GM13977 (cell line): ENCODE results near the gene NOX1.
"Not testable (repeated sequence)": the region's sequence is repeated elsewhere in the genome, so short reads cannot be mapped to it uniquely, and the experiment has no call there.

ENCODE experiments used
- DNase-seq: peaks from one replicate; pipeline ENCODE4 v3.0.0; 2012; ENCODE audit warnings: low spot score
- in situ Hi-C: fragments of 300-500 bp; cut with MboI; formaldehyde crosslinking; loops from one replicate; pipeline ENCODE4 v1.12.0; 2022; ENCODE audit warnings: low sequenced_read_pairs, low pct_unique_long_range_greater_than_20kb, mixed read lengths, inconsistent platforms; ENCODE audit not compliant: unreplicated experiment
- TF ChIP-seq, protein P1 (sequence below): IDR thresholded peaks from 2 replicates; pipeline ENCODE4 v1.5.1; 2012; ENCODE audit warnings: mild to moderate bottlenecking, control low read depth; ENCODE audit not compliant: insufficient read depth; ENCODE audit errors: extremely low read depth, missing control alignments

NOX1 gene

DNA sequence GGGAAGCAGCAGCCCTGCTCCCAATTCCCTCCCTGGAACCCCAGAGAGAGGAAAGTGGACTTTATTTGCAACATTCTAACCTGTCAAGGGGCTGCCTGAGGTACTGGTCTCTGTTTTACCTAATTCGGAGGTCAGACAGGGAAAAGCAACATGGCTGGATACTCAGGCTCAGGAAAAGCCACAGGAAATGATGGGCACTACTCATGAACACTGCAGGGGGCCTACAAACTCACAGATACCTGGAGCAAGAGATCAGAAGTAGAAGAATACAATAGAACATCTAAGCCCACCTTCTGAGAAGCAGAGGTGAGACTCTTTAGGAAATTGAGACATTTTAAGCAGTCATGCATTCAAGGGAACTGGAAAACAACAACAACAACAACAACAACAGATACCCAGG lies 69.4 kb downstream of the NOX1 start:
- in situ Hi-C loops: no loop called here
- no peak for DNase-seq
- TF ChIP-seq, protein P1, sequence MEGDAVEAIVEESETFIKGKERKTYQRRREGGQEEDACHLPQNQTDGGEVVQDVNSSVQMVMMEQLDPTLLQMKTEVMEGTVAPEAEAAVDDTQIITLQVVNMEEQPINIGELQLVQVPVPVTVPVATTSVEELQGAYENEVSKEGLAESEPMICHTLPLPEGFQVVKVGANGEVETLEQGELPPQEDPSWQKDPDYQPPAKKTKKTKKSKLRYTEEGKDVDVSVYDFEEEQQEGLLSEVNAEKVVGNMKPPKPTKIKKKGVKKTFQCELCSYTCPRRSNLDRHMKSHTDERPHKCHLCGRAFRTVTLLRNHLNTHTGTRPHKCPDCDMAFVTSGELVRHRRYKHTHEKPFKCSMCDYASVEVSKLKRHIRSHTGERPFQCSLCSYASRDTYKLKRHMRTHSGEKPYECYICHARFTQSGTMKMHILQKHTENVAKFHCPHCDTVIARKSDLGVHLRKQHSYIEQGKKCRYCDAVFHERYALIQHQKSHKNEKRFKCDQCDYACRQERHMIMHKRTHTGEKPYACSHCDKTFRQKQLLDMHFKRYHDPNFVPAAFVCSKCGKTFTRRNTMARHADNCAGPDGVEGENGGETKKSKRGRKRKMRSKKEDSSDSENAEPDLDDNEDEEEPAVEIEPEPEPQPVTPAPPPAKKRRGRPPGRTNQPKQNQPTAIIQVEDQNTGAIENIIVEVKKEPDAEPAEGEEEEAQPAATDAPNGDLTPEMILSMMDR: no peak

DNA sequence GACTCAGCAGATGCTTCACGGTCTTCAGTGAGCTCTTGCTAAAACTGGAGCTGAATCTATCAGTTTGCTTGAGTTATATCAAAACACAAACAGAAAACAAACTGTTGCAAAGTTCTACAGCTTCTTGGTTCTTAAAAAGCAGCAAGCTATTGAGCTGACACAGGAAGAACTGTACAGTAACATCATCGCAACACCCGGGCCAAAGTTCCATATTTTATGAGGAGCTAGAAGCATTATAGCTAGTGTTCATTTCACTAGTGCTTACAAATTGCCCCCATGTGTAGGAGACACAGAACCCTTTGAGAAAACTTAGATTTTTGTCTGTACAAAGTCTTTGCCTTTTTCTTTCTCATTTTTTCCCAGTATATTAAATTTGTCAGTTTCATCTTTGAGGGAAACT lies 71.3 kb downstream of the NOX1 start:
- TF ChIP-seq, protein P1: no peak
- in situ Hi-C loops: no loop called here
- DNase-seq: no peak

DNA sequence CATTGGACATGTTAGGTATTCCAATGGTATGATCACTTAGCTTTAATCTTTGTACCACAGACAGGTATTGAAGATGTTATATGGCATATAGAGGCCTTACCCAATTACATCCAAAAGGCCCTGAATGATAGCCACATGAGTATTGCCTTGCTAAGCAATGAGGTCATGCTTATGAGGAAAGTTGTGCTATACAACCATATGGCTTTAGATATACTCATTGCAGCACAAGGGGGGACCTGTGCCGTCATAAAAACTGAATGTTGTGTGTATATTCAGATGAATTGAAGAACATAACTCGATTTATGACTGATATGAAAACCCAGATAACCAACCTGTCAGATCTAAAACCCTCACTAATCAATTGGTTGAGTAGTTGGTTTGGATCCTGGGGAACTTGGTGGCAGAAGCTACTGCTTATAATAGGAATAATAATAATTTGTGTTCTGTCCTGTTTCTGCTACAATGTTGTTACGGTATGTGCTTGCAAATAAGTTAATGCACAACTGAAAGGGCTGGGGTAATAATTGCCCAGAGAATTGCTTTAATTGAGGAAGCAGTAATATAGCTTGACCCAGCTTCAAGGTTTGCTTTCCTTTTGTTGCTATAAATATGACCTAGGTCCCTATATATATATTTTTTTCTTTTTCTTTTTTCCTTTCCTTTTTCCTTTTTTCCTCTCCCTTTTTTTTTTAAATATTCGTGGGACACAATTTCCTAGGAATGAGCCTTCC lies 75.5 kb downstream of the NOX1 start:
- TF ChIP-seq, protein P1: no peak
- DNase-seq: no peak
- in situ Hi-C loops: no loop called here

DNA sequence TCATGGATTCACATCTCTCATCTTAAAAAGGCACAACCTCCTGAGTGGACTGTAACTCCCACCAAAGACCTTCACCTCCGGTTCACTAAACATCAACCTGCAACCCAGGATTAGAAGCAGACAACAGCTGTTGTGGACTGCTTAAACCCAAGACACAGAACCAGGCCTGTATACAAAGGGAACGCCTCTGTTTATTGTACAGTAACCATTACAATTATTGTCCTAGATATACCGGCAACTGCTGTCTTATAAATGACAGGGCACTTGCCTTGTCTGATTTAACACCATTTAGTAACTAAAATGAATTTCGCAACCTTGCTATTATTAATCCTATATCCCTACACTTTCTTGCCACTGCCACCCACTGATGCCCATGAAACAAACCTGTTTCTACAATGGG lies 76.8 kb downstream of the NOX1 start:
- TF ChIP-seq, protein P1: no peak
- no peak for DNase-seq
- in situ Hi-C loops: no loop called here

GRCh38 chrX:100796371-100796770 lies 77.8 kb downstream of the NOX1 start:
- DNase-seq, in situ Hi-C loops: not testable (repeated sequence)
